H1 (cell line): ENCODE results near the gene CCL1. TPM values are rescaled to one million over a fixed set of nuclear protein-coding genes. Genes with fewer than 3 reads are reported as not detected.

Experiments used
- CTCF ChIA-PET: fragments of 300-600 bp; sonication (Branson Sonifier 250); formaldehyde crosslinking; loops from one replicate; lab custom pipeline; 2021; ENCODE audit not compliant: partially characterized antibody; lab: Charles Lee
- POLR2A ChIA-PET: fragments of 300-600 bp; sonication (Branson Sonifier 250); formaldehyde crosslinking; loops from one replicate; lab custom pipeline; 2021; ENCODE audit warnings: inconsistent platforms; ENCODE audit not compliant: partially characterized antibody; lab: Charles Lee
- DNase-seq, 2 experiments: peaks; one replicate each; pipeline versions ENCODE4 v3.0.0 to v3.0.0-alpha.2; 2010 to 2022; ENCODE audit warnings: low spot score in 2 of 2, low read depth in 1 of 2, mixed read lengths in 1 of 2
- FAIRE-seq: peaks from 2 replicates; lab custom pipeline; 2011; peaks lifted over from hg19 to GRCh38; lab: Jason Lieb, UNC
- H2AFZ ChIP-seq: 2 replicates; pipeline ENCODE4 v1.8.1; 2012; ENCODE audit warnings: low read length, inconsistent platforms
- H2AK5ac ChIP-seq: 2 replicates; pipeline ENCODE4 v1.6.1; 2013; ENCODE audit warnings: low read depth, low read length
- H2BK120ac ChIP-seq: replicated peaks from 2 replicates; pipeline ENCODE3; 2013; ENCODE audit warnings: low read depth, low read length, inconsistent platforms
- H2BK12ac ChIP-seq: 2 replicates; pipeline ENCODE4 v1.6.1; 2013; ENCODE audit warnings: low read depth, low read length
- H2BK15ac ChIP-seq: 2 replicates; pipeline ENCODE4 v1.6.1; 2013; ENCODE audit warnings: low read length
- H2BK20ac ChIP-seq: 2 replicates; pipeline ENCODE4 v1.6.1; 2013; ENCODE audit warnings: low read length
- H2BK5ac ChIP-seq: 2 replicates; pipeline ENCODE4 v1.6.1; 2013; ENCODE audit warnings: low read depth, low read length
- H3K14ac ChIP-seq: 2 replicates; pipeline ENCODE4 v1.6.1; 2013; ENCODE audit warnings: inconsistent platforms; ENCODE audit not compliant: insufficient read length
- H3K18ac ChIP-seq: 2 replicates; pipeline ENCODE4 v1.6.1; 2013; ENCODE audit warnings: low read length; ENCODE audit errors: extremely low read depth
- H3K23ac ChIP-seq: 2 replicates; pipeline ENCODE4 v1.6.1; 2013; ENCODE audit warnings: inconsistent platforms; ENCODE audit not compliant: insufficient read length
- H3K23me2 ChIP-seq: 2 replicates; pipeline ENCODE4 v1.6.1; 2013; ENCODE audit warnings: low read depth, low read length
- H3K27ac ChIP-seq: 2 replicates; pipeline ENCODE4 v1.6.1; 2011; ENCODE audit warnings: low read depth, low read length, inconsistent platforms
- H3K27me3 ChIP-seq, 4 experiments: replicated peaks in 1 of 4; 1 replicate in 1 of 4; 2 replicates in 3 of 4; pipeline versions ENCODE4 v1.6.1 to v1.8.1; 2011 to 2013; ENCODE audit warnings: low read length in 3 of 4, mild to moderate bottlenecking in 3 of 4, inconsistent platforms in 2 of 4, mixed read lengths in 2 of 4, moderate library complexity in 1 of 4; ENCODE audit not compliant: control insufficient read depth in 3 of 4, insufficient read depth in 3 of 4; ENCODE audit errors: extremely low read depth in 1 of 4
- H3K36me3 ChIP-seq, 4 experiments: 2 replicates each; pipeline versions ENCODE4 v1.6.1 to v1.8.1; 2011 to 2013; ENCODE audit warnings: mild to moderate bottlenecking in 4 of 4, low read length in 3 of 4, moderate library complexity in 2 of 4, control low read depth in 1 of 4, inconsistent platforms in 1 of 4; ENCODE audit not compliant: insufficient read depth in 4 of 4, control insufficient read depth in 2 of 4
- H3K4ac ChIP-seq: replicated peaks from 2 replicates; pipeline ENCODE3; 2013; ENCODE audit warnings: low read length, low read depth, mixed read lengths, inconsistent platforms; ENCODE audit not compliant: insufficient read length
- H3K4me1 ChIP-seq, 4 experiments: replicated peaks in 1 of 4; 1 replicate in 1 of 4; 2 replicates in 3 of 4; pipeline versions ENCODE4 v1.6.1 to v1.8.1; 2011 to 2013; ENCODE audit warnings: low read length in 3 of 4, inconsistent platforms in 2 of 4, mixed read lengths in 1 of 4; ENCODE audit not compliant: insufficient read depth in 4 of 4, control insufficient read depth in 3 of 4
- H3K4me2 ChIP-seq, 2 experiments: 2 replicates each; pipeline versions ENCODE4 v1.6.1 to v1.8.1; 2011 to 2013; ENCODE audit warnings: low read depth in 2 of 2, low read length in 2 of 2, control low read depth in 1 of 2, inconsistent platforms in 1 of 2, mild to moderate bottlenecking in 1 of 2; ENCODE audit not compliant: insufficient read depth in 1 of 2
- H3K4me3 ChIP-seq, 4 experiments: fragments of 200-600, 300-600 bp in 1 of 4; sonication (generic), shearing (Covaris generic), sonication (Bioruptor Twin) in 1 of 4; 2 replicates each; pipeline versions ENCODE4 v1.5.1 to v1.8.1; 2011 to 2016; ENCODE audit warnings: low read length in 4 of 4, low read depth in 3 of 4, control low read depth in 2 of 4, inconsistent platforms in 2 of 4, mild to moderate bottlenecking in 2 of 4, mixed read lengths in 1 of 4, moderate library complexity in 1 of 4; ENCODE audit not compliant: insufficient read depth in 2 of 4; ENCODE audit errors: extremely low read depth in 1 of 4
- H3K56ac ChIP-seq: replicated peaks from 2 replicates; pipeline ENCODE3; 2013; ENCODE audit warnings: low read depth, mild to moderate bottlenecking, mixed read lengths, low read length, inconsistent platforms; ENCODE audit not compliant: insufficient read length
- H3K79me1 ChIP-seq: 2 replicates; pipeline ENCODE4 v1.6.1; 2013; ENCODE audit warnings: low read depth, low read length, control low read depth
- H3K79me2 ChIP-seq, 2 experiments: 2 replicates each; pipeline versions ENCODE4 v1.6.1 to v1.8.1; 2012 to 2013; ENCODE audit warnings: low read length in 2 of 2, mild to moderate bottlenecking in 2 of 2, inconsistent platforms in 1 of 2; ENCODE audit not compliant: insufficient read depth in 2 of 2, control insufficient read depth in 1 of 2
- H3K9ac ChIP-seq, 4 experiments: replicated peaks in 1 of 4; 1 replicate in 1 of 4; 2 replicates in 3 of 4; pipeline versions ENCODE4 v1.6.1 to v1.8.1; 2011 to 2013; ENCODE audit warnings: low read depth in 3 of 4, low read length in 3 of 4, control low read depth in 2 of 4, mild to moderate bottlenecking in 2 of 4, moderate library complexity in 2 of 4, inconsistent platforms in 1 of 4; ENCODE audit errors: extremely low read depth in 1 of 4
- H3K9me3 ChIP-seq, 2 experiments: 2 replicates each; pipeline versions ENCODE4 v1.6.1 to v1.8.1; 2012 to 2013; ENCODE audit warnings: mild to moderate bottlenecking in 2 of 2, moderate library complexity in 2 of 2, control low read depth in 1 of 2, inconsistent platforms in 1 of 2, low read depth in 1 of 2, low read length in 1 of 2, mixed read lengths in 1 of 2; ENCODE audit not compliant: insufficient read depth in 2 of 2
- H4K20me1 ChIP-seq, 2 experiments: replicated peaks in 1 of 2; 2 replicates each; pipeline versions ENCODE3 to v1.8.1; 2011 to 2013; ENCODE audit warnings: inconsistent platforms in 2 of 2, low read length in 2 of 2, mild to moderate bottlenecking in 1 of 2; ENCODE audit not compliant: insufficient read depth in 2 of 2, control insufficient read depth in 1 of 2
- H4K5ac ChIP-seq: 2 replicates; pipeline ENCODE4 v1.6.1; 2013; ENCODE audit warnings: low read length, low read depth, mixed read lengths, inconsistent platforms; ENCODE audit not compliant: insufficient read length
- H4K8ac ChIP-seq: 2 replicates; pipeline ENCODE4 v1.8.0; 2013; ENCODE audit warnings: mild to moderate bottlenecking, moderate library complexity, low read length, inconsistent platforms; ENCODE audit not compliant: insufficient read depth; ENCODE audit errors: extremely low read depth
- H4K91ac ChIP-seq: replicated peaks from 2 replicates; pipeline ENCODE3; 2013; ENCODE audit warnings: low read length, mixed read lengths, inconsistent platforms; ENCODE audit not compliant: insufficient read length
- SIN3A ChIP-seq, 2 experiments: IDR thresholded peaks in 1 of 2; conservative IDR thresholded peaks in 1 of 2; 2 replicates each; pipeline ENCODE4 v1.6.1; 2011 to 2012; ENCODE audit warnings: low read length in 2 of 2, improper control_type of control experiment in 1 of 2, low read depth in 1 of 2, mild to moderate bottlenecking in 1 of 2
- WGBS, 2 experiments: shearing (Covaris generic) in 1 of 2; methylation state at CpG; one replicate each; pipeline versions ENCODE4 v1.1.6 to v1.1.7; 2013 to 2015; ENCODE audit warnings: low lambda C conversion rate in 2 of 2, mixed read lengths in 2 of 2, inconsistent platforms in 1 of 2, low coverage in 1 of 2, missing lambda C conversion rate in 1 of 2; ENCODE audit not compliant: insufficient replicate concordance in 2 of 2, insufficient coverage in 1 of 2, insufficient read length in 1 of 2; ENCODE audit errors: extremely low coverage in 1 of 2, missing lambda C conversion rate in 1 of 2; 5-methylcytosine and 5-hydroxymethylcytosine counted together
- polyA plus RNA-seq, 7 experiments: library from polyadenylated mRNA; depleted of rRNA in 3 of 7; stranded (reverse) in 5 of 7; unstranded in 2 of 7; fragments of >200 nt in 5 of 7; fragments of 200-250 nt in 2 of 7; gene quantifications; 1 replicate in 5 of 7; 2 replicates in 1 of 7; 4 replicates in 1 of 7; pipeline versions ENCODE4 v1.2.1 to v1.2.3, GENCODE V29; 2011 to 2013; ENCODE audit warnings: missing spikeins in 2 of 7, mixed read lengths in 2 of 7
- total RNA-seq: library from RNA; stranded (reverse); fragmentation: NEBNext Ultra II Directional; extraction: Animal tissue kit (Norgen Biotek cat#: 25700); gene quantifications from 2 replicates; pipeline ENCODE4 v1.2.1, GENCODE V29; 2021

Gene CCL1
- total and polyA plus RNA-seq, 2 of the 8 experiments (the other 6 are each of a cell fraction or from before 2014, with no cell fraction given): not detected

DNA sequence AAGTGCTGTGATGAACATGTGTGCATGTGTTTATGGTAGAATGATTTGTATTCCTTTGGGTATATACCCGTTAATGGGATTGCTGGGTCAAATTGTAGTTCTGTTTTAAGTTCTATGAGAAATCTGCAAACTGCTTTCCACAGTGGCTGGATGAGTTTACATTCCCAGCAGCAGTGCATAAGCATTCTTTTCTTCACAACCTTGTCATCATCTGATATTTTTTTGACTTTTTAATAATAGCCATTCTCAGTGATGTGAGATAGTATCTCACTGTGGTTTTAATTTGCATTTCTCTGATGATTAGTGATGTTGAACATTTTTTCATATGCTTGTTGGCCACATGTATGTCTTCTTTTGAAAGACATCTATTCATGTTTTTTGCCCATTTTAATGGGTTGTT lies 25.3 kb downstream of the CCL1 start:
- WGBS, 2 experiments: 93% methylated on average over 1 of the region's 1 CpG; no CpG with 5 or more reads in 1 of the 2 experiments
- Histone ChIP-seq H3K23me2 (no peaks in the 10 kb centered on the region), H3K36me3 (no peaks in the 10 kb centered on the region), H2BK15ac (no peak overlapping the region), H3K14ac (no peak overlapping the region), H2BK20ac (no peak overlapping the region), H3K79me1 (no peaks in the 10 kb centered on the region), H3K23ac (no peak overlapping the region), H2BK5ac (no peak overlapping the region), H2BK12ac (no peak overlapping the region), H4K91ac (no peak overlapping the region), H4K5ac (no peak overlapping the region), H2BK120ac (no peak overlapping the region), H4K8ac (no peak overlapping the region), H3K27me3 (no peaks in the 10 kb centered on the region), H3K4me2 (no peak overlapping the region), H3K79me2 (no peaks in the 10 kb centered on the region), H2AK5ac (no peak overlapping the region), H3K18ac (no peak overlapping the region), H2AFZ (no peak overlapping the region), H3K4me1 (no peaks in the 10 kb centered on the region), H3K9me3 (no peaks in the 10 kb centered on the region), H3K4me3 (no peak overlapping the region), H3K27ac (no peak overlapping the region), H3K56ac (no peak overlapping the region), H3K4ac (no peak overlapping the region), H4K20me1 (no peaks in the 10 kb centered on the region), H3K9ac (no peak overlapping the region)
- ChIA-PET POLR2A (no interaction called here), CTCF (interaction anchor here (1.2 kb wide), 1 partner anchor 24 kb away, joined by 5 read pairs; no protein-coding TSS in a partner anchor)
- FAIRE-seq (no peak), DNase-seq (no peak)
- no peak for TF ChIP-seq SIN3A (conservative IDR thresholded peaks at IDR 0.05 in 1 of 2, IDR thresholded peaks at IDR 0.05 in 1 of 2; ENCODE audit: low read depth in 1 of 2, low read length in 2 of 2)
